ENCODE measurements around the gene VWA8.

VWA8 gene

GRCh38 chr13:41680900-41681299, 280.0 kb downstream of the VWA8 start:
- ATAC-seq, result no peak
- no peak for TF ChIP-seq ZFP3 (CRISPR knock-in tag; IDR thresholded peaks at IDR 0.05)
- TF ChIP-seq TSHZ2 (CRISPR knock-in tag; IDR thresholded peaks at IDR 0.05), result no peak
- TF ChIP-seq ISL1 (CRISPR knock-in tag; IDR thresholded peaks at IDR 0.05), result no peak
- TF ChIP-seq ZNF565 (CRISPR knock-in tag; conservative IDR thresholded peaks at IDR 0.05; ENCODE audit: low read depth), result no peak
- TF ChIP-seq PPARA (CRISPR knock-in tag; IDR thresholded peaks at IDR 0.05; ENCODE audit: borderline replicate concordance), result no peak
- TF ChIP-seq ZNF70 (CRISPR knock-in tag; IDR thresholded peaks at IDR 0.05), result no peak
- TF ChIP-seq ARNTL (CRISPR knock-in tag; IDR thresholded peaks at IDR 0.05; ENCODE audit: borderline replicate concordance, low read depth), result no peak
- no peak for TF ChIP-seq GLIS3 (CRISPR knock-in tag; IDR thresholded peaks at IDR 0.05)
- no peak for TF ChIP-seq ZC3H10 (CRISPR knock-in tag; IDR thresholded peaks at IDR 0.05)
- TF ChIP-seq POU6F1 (CRISPR knock-in tag; IDR thresholded peaks at IDR 0.05; ENCODE audit: borderline replicate concordance, low read depth), result no peak
- no peak for TF ChIP-seq OSR1 (CRISPR knock-in tag; IDR thresholded peaks at IDR 0.05)
- TF ChIP-seq CSRNP3 (CRISPR knock-in tag; IDR thresholded peaks at IDR 0.05), result no peak
- no peak for TF ChIP-seq TCF4 (CRISPR knock-in tag; IDR thresholded peaks at IDR 0.05; ENCODE audit: borderline replicate concordance)
- TF ChIP-seq RARB (CRISPR knock-in tag; IDR thresholded peaks at IDR 0.05), result no peak
- no peak for TF ChIP-seq BACH2 (CRISPR knock-in tag; IDR thresholded peaks at IDR 0.05; ENCODE audit: borderline replicate concordance)

- no peak for TF ChIP-seq ZNF70 (CRISPR knock-in tag; IDR thresholded peaks at IDR 0.05)
- ATAC-seq, result no peak
Measured at GRCh38 chr13:41678848-41679247, 282.1 kb downstream of the VWA8 start.

- ATAC-seq, result peak; percentile 92
- TF ChIP-seq CREB5 (CRISPR knock-in tag; IDR thresholded peaks at IDR 0.05; ENCODE audit: low read depth) (no peak), ISL1 (CRISPR knock-in tag; IDR thresholded peaks at IDR 0.05) (peak; percentile 56), BACH2 (CRISPR knock-in tag; IDR thresholded peaks at IDR 0.05; ENCODE audit: borderline replicate concordance) (no peak), ZC3H10 (CRISPR knock-in tag; IDR thresholded peaks at IDR 0.05) (peak; percentile 48; the same call in 1 of the 2 replicates)
Measured at GRCh38 chr13:41678249-41678648, 282.7 kb downstream of the VWA8 start.

- no peak for ATAC-seq
- TF ChIP-seq ARNTL (CRISPR knock-in tag; IDR thresholded peaks at IDR 0.05; ENCODE audit: borderline replicate concordance, low read depth) (no peak), TSHZ2 (CRISPR knock-in tag; IDR thresholded peaks at IDR 0.05) (no peak), GLIS3 (CRISPR knock-in tag; IDR thresholded peaks at IDR 0.05) (no peak), SNAI2 (CRISPR knock-in tag; IDR thresholded peaks at IDR 0.05) (no peak), RARB (CRISPR knock-in tag; IDR thresholded peaks at IDR 0.05) (no peak), OSR1 (CRISPR knock-in tag; IDR thresholded peaks at IDR 0.05) (no peak), TOX (CRISPR knock-in tag; IDR thresholded peaks at IDR 0.05; ENCODE audit: borderline replicate concordance) (no peak), BACH2 (CRISPR knock-in tag; IDR thresholded peaks at IDR 0.05; ENCODE audit: borderline replicate concordance) (no peak), CREB5 (CRISPR knock-in tag; IDR thresholded peaks at IDR 0.05; ENCODE audit: low read depth) (no peak), POU6F1 (CRISPR knock-in tag; IDR thresholded peaks at IDR 0.05; ENCODE audit: borderline replicate concordance, low read depth) (no peak), ZNF70 (CRISPR knock-in tag; IDR thresholded peaks at IDR 0.05) (no peak), PPARA (CRISPR knock-in tag; IDR thresholded peaks at IDR 0.05; ENCODE audit: borderline replicate concordance) (no peak), ZNF8 (CRISPR knock-in tag; IDR thresholded peaks at IDR 0.05) (no peak), ISL1 (CRISPR knock-in tag; IDR thresholded peaks at IDR 0.05) (no peak), ZNF565 (CRISPR knock-in tag; conservative IDR thresholded peaks at IDR 0.05; ENCODE audit: low read depth) (no peak), CSDC2 (CRISPR knock-in tag; IDR thresholded peaks at IDR 0.05) (no peak)
Measured at GRCh38 chr13:41675306-41675705, 285.6 kb downstream of the VWA8 start.
